ENCODE measurements around the gene SLC7A5.

DNA sequence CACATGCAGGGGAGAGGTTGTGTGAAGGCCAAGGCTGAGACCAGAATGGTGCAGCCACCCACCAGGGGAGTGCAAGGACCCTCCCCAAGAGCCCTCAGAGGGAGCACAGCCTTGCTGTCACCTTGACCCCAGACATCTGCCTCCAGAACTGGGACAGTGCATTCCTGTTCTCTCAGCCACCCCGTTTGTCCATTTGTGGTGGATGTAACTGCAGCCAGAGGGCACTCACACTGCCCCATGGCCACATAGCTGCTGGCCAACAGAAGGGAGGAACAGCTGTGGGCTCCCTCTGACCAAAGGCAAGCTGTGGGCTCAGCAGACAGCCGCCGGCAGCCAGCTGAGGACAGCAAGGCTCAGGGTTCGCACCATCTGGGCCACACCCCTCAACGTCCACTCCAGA, 53.7 kb downstream of the SLC7A5 start:
- TF ChIP-seq, protein P1, sequence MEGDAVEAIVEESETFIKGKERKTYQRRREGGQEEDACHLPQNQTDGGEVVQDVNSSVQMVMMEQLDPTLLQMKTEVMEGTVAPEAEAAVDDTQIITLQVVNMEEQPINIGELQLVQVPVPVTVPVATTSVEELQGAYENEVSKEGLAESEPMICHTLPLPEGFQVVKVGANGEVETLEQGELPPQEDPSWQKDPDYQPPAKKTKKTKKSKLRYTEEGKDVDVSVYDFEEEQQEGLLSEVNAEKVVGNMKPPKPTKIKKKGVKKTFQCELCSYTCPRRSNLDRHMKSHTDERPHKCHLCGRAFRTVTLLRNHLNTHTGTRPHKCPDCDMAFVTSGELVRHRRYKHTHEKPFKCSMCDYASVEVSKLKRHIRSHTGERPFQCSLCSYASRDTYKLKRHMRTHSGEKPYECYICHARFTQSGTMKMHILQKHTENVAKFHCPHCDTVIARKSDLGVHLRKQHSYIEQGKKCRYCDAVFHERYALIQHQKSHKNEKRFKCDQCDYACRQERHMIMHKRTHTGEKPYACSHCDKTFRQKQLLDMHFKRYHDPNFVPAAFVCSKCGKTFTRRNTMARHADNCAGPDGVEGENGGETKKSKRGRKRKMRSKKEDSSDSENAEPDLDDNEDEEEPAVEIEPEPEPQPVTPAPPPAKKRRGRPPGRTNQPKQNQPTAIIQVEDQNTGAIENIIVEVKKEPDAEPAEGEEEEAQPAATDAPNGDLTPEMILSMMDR (IDR thresholded peaks at IDR 0.05), result no peak
- TF ChIP-seq JUN (IDR thresholded peaks at IDR 0.05), result no peak
- TF ChIP-seq, protein P2, sequence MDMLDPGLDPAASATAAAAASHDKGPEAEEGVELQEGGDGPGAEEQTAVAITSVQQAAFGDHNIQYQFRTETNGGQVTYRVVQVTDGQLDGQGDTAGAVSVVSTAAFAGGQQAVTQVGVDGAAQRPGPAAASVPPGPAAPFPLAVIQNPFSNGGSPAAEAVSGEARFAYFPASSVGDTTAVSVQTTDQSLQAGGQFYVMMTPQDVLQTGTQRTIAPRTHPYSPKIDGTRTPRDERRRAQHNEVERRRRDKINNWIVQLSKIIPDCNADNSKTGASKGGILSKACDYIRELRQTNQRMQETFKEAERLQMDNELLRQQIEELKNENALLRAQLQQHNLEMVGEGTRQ (IDR thresholded peaks at IDR 0.05), result no peak
- TF ChIP-seq FOSL2 (IDR thresholded peaks at IDR 0.05), result no peak
- TF ChIP-seq FOSL2 (CRISPR knock-in tag; IDR thresholded peaks at IDR 0.05), result no peak
- TF ChIP-seq KDM5A (IDR thresholded peaks at IDR 0.05), result no peak
- TF ChIP-seq RCOR1 (IDR thresholded peaks at IDR 0.05; ENCODE audit: low read depth, low read length), result no peak
- no peak for TF ChIP-seq BHLHE40 (IDR thresholded peaks at IDR 0.05; ENCODE audit: low read depth, low read length)

All from A549 (cell line).